ENCODE results near the gene KIF13A.
"Not testable (repeated sequence)": the region's sequence is repeated elsewhere in the genome, so short reads cannot be mapped to it uniquely, and the experiment has no call there.

Gene KIF13A

GRCh38 chr6:17923401-17923863 is 64.0 kb downstream of the KIF13A start:
- DNase-seq (ENCODE audit: low spot score), result no peak
- Histone ChIP-seq H3K4me3 (no peak overlapping the region), H3K27ac (peak overlapping the region; percentile 8 to 59)
- TF ChIP-seq, protein P1, sequence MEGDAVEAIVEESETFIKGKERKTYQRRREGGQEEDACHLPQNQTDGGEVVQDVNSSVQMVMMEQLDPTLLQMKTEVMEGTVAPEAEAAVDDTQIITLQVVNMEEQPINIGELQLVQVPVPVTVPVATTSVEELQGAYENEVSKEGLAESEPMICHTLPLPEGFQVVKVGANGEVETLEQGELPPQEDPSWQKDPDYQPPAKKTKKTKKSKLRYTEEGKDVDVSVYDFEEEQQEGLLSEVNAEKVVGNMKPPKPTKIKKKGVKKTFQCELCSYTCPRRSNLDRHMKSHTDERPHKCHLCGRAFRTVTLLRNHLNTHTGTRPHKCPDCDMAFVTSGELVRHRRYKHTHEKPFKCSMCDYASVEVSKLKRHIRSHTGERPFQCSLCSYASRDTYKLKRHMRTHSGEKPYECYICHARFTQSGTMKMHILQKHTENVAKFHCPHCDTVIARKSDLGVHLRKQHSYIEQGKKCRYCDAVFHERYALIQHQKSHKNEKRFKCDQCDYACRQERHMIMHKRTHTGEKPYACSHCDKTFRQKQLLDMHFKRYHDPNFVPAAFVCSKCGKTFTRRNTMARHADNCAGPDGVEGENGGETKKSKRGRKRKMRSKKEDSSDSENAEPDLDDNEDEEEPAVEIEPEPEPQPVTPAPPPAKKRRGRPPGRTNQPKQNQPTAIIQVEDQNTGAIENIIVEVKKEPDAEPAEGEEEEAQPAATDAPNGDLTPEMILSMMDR (IDR thresholded peaks at IDR 0.05), result no peak

GRCh38 chr6:17921454-17921853 is 66.0 kb downstream of the KIF13A start:
- Histone ChIP-seq H3K4me3 (no peak overlapping the region), H3K27ac (no peak overlapping the region)
- no peak for DNase-seq (ENCODE audit: low spot score)
- TF ChIP-seq, protein P1 (IDR thresholded peaks at IDR 0.05), result no peak

DNA sequence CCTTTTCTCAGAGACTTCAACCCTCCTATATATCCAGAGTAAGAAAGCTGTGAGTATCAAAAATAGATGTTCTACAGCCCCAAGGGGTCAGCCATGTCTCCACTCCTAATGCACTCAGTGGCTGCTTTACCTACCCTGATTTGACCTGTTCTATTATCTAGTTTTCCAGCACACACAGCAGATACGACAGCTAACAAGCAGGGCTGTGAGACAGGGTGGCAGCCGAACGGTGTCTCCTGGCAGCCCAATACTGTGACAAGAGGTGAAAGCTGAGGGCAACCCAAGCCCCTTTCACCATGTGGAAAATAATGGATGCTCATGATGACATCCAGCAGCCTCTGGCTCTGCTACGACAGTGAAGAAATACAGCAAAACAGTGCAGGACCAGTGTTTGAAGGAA is 67.9 kb downstream of the KIF13A start:
- TF ChIP-seq, protein P1 (IDR thresholded peaks at IDR 0.05), result no peak
- Histone ChIP-seq H3K27ac (peak overlapping the region in 1 of 2 donors; percentile 59), H3K4me3 (peak overlapping the region; percentile 41)
- no peak for DNase-seq (ENCODE audit: low spot score)

DNA sequence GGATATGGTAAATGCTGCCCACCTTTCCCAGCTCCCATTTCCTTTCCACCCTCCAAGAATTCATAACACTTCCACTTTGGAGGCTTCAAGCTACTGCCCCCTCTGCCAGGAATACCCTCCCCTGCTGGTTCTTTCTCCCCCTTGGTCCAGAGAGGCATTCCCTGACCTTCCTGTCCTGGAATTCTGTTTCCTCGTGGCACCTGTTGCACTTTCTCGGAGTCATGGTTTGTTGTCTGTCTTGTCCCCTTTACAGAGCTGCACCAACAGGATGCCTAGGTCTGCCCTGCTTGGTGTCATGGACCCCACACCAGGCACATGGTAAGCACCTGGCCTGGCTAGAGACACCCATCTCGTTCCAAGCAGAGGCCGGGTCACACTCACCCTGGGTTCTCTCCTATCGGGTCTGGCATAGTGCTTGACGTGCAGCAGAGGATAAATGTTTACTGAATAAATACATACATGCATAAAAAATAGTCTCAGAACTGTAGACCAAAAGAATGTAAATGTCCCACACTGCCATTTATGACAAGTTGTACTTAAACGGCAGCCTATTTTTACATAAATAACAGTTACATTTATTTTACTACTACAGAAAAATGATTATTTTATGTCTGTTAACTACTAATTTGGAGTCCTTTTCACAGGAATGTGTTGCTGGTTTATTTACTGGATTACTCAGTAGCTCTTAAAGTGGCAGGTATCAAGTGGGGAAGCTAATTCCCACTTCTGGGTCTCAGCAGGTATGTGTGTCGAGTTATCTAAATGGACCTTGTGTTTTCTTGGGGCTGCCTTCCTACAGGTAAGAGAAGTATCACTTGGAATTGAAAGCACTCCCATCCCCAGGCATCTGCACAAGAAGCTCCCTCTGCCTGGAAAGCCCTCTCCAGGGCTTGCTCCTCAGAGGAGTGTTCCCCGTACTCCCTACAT is 69.3 kb downstream of the KIF13A start:
- Histone ChIP-seq H3K27ac (peak overlapping the region in 1 of 2 donors; percentile 59), H3K4me3 (no peak overlapping the region)
- DNase-seq (ENCODE audit: low spot score), result no peak
- TF ChIP-seq, protein P1 (IDR thresholded peaks at IDR 0.05), result no peak

- no peak overlapping the region for H3K4me3 ChIP-seq
- no peak for DNase-seq (ENCODE audit: low spot score)
- TF ChIP-seq, protein P1 (IDR thresholded peaks at IDR 0.05), result no peak
- peak overlapping the region in 1 of 2 donors; percentile 9 for H3K27ac ChIP-seq
Measured at GRCh38 chr6:17914651-17915050, 72.8 kb downstream of the KIF13A start.

DNA sequence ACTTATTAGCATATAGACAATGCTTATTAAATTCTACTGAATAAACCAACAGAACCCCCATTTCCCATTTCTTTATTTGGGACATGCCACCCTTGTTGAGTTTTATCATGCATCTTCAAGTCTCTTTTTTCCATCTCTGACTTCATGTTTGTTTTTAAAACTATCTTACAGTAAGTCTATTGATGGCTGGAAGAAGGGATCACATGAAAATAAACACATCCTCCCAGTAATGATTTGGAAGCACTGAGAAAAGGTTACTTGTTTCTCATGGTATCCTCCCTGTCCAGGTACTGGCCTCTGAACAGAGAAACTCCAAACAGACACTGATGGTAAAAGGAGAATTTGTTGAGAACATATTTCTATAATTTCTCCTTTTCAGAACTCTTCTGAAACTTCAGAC is 74.9 kb downstream of the KIF13A start:
- H3K4me3 ChIP-seq, result no peak overlapping the region
- no peak for DNase-seq (ENCODE audit: low spot score)
- no peak overlapping the region for H3K27ac ChIP-seq
- TF ChIP-seq, protein P1 (IDR thresholded peaks at IDR 0.05), result no peak

DNA sequence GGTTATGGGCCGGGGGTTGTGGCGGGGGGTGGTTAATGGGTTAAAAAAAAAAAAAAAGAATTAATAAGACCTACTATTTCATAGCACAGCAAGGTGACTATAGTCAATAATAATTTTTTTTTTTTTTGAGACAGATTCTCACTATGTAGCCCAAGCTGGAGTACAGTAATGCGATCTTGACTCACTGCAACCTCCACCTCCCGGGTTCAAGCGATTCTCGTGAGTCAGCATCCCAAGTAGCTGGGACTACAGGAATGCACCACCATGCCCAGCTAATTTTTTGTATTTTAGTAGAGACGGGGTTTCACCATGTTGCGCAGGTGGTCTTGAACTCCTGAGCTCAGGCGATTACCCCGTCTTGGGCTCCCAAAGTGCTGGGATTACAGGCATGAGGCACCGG is 75.8 kb downstream of the KIF13A start:
- not testable (repeated sequence) for H3K27ac ChIP-seq; H3K4me3 ChIP-seq; DNase-seq (ENCODE audit: low spot score)
